Measurements from ENCODE around the gene EEPD1. TPM values are rescaled to one million over a fixed set of nuclear protein-coding genes. Genes with fewer than 3 reads are reported as not detected.

The EEPD1 gene
- total and polyA plus RNA-seq, 12 donors = 6.0 to 29.0 (median 9.4) TPM

- Histone ChIP-seq H3K9me3 (replicated peaks in 1 of 3) (no peaks in the 10 kb centered on the region), H3K36me3 (replicated peaks in 1 of 2) (no peaks in the 10 kb centered on the region), H3K4me1 (replicated peaks in 1 of 2) (peaks cover 0 to 6% of the 10 kb centered on the region in 2 donors), H3K27me3 (no peaks in the 10 kb centered on the region), H3K4me3 (no peak overlapping the region), H3K27ac (no peak overlapping the region)
- WGBS, 4 donors = 74 to 89% (median 82%) methylated on average over 3 to 6 of the region's 6 CpGs
- TF ChIP-seq CTCF (IDR thresholded peaks at IDR 0.05) (no peak), POLR2A (IDR thresholded peaks at IDR 0.05) (no peak)
- DNase-seq = no peak
- intact Hi-C loops (cut with DNase I) = no loop called here
These were observed 78.4 kb downstream of the EEPD1 start for GRCh38 chr7:36231406-36231805.

DNA sequence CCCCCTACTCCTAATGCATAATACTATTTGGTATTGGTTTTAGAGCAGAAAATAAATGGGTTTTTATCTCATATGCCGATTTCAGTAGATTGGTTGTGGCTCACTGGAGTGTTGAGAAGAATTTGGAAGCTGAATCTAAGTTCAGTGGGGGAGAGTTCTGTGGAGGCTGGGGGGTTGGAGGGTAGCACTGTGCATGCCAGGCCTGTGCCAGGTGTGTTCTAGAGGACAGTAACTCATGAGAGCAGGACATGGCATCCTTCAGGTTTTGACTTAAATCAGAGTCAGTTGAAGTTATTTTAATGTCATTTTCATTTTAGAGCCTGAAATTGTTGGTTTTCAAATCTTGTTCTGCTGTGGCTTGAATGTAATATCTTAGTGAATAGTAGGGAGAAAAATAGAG is 79.5 kb downstream of the EEPD1 start:
- no peak overlapping the region for H3K27ac ChIP-seq
- WGBS, 4 donors = 61 to 73% (median 72%) methylated on average over 1 of the region's 1 CpG

DNA sequence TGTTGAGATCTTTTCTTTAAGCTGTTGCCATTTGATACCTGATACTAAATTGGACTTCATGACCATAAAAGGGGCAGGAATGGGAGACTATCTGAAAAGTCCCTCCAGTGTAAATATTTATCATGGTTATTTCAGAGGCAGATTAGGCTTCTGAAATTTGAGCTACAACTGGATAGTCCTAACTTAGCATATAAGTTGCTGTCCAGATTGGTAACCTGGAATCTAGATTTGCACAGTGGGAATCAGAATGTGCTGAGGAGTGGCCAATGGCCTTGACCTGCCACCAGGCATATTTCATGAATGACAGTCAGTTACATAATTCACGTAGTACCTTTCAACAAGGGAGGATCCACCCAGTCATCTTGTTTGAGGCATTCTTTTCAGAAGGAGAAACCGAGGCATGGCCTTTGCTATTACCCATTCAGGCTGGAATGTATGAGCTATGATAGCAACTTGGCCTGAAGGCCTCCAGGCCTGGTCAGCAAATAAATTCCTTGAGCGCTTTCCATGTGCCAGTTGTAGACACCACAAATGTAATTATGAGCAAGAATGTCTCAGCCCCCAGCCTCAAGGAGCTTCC is 80.0 kb downstream of the EEPD1 start:
- 51 to 67% (median 55%) methylated on average over 3 of the region's 3 CpGs for WGBS, 4 donors
- intact Hi-C loops (cut with DNase I) = no loop called here
- H3K9me3 ChIP-seq (replicated peaks in 1 of 3) = no peaks in the 10 kb centered on the region
- no peak for TF ChIP-seq POLR2A (IDR thresholded peaks at IDR 0.05)
- no peak for TF ChIP-seq CTCF (IDR thresholded peaks at IDR 0.05)
- no peaks in the 10 kb centered on the region for H3K27me3 ChIP-seq
- no peak overlapping the region for H3K27ac ChIP-seq
- no peak for DNase-seq
- H3K36me3 ChIP-seq (replicated peaks in 1 of 2) = no peaks in the 10 kb centered on the region
- peaks cover 0 to 6% of the 10 kb centered on the region in 2 donors for H3K4me1 ChIP-seq (replicated peaks in 1 of 2)
- H3K4me3 ChIP-seq = no peak overlapping the region

More for the DNA sequence above, 79.5 kb downstream of the EEPD1 start:
- Histone ChIP-seq H3K27me3 (no peaks in the 10 kb centered on the region), H3K36me3 (replicated peaks in 1 of 2) (no peaks in the 10 kb centered on the region), H3K4me3 (no peak overlapping the region), H3K9me3 (replicated peaks in 1 of 3) (no peaks in the 10 kb centered on the region), H3K4me1 (replicated peaks in 1 of 2) (peaks cover 0 to 6% of the 10 kb centered on the region in 2 donors)
- no peak for DNase-seq
- TF ChIP-seq POLR2A (IDR thresholded peaks at IDR 0.05) (no peak), CTCF (IDR thresholded peaks at IDR 0.05) (no peak)
- intact Hi-C loops (cut with DNase I) = no loop called here

DNA sequence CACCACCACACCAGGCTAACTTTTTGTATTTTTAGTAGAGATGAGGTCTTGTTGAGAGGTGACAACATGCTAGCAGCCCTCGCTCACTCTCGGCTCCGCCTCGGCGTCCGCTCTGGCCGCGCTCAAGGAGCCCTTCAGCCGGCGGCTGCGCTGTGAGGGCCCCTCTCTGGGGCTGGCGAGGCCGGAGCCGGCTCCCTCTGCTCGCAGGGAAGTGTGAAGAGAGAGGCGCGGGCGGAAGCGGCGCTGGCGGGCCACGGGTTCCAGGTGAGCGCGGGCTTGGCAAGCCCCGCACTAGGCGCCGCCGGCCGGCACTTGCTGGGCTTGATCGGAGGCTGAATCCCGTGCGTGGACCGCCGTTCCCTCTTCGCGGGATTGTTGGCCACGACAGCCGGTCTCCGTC is 83.0 kb downstream of the EEPD1 start:
- no peak overlapping the region for H3K4me3 ChIP-seq
- H3K9me3 ChIP-seq (replicated peaks in 1 of 3) = no peaks in the 10 kb centered on the region
- no peak overlapping the region for H3K27ac ChIP-seq
- DNase-seq = no peak
- intact Hi-C loops (cut with DNase I) = no loop called here
- WGBS, 4 donors = 73 to 100% (median 94%) methylated on average over 37 to 39 of the region's 39 CpGs
- no peak for TF ChIP-seq POLR2A (IDR thresholded peaks at IDR 0.05)
- TF ChIP-seq CTCF (IDR thresholded peaks at IDR 0.05) = no peak
- H3K27me3 ChIP-seq = no peaks in the 10 kb centered on the region
- H3K36me3 ChIP-seq (replicated peaks in 1 of 2) = no peaks in the 10 kb centered on the region
- H3K4me1 ChIP-seq (replicated peaks in 1 of 2) = peaks cover 0 to 6% of the 10 kb centered on the region in 2 donors
